GM23248 (cell line): ENCODE data around the gene LYPD1. TPM values are rescaled to one million over a fixed set of nuclear protein-coding genes. Genes with fewer than 3 reads are reported as not detected.
A peak's percentile ranks its signal among the peaks of the same experiment; 100 is the strongest.

ENCODE experiments used
- DNase-seq: peaks from one replicate; pipeline ENCODE4 v3.0.0-alpha.2; 2015
- H2AFZ ChIP-seq: fragments of 200-600 bp; sonication (generic); 2 replicates; pipeline ENCODE4 v1.6.1; 2016; ENCODE audit warnings: antibody characterized with exemption
- H3F3A ChIP-seq: fragments of 200-600 bp; sonication (generic); 2 replicates; pipeline ENCODE4 v1.6.1; 2016; ENCODE audit warnings: mild to moderate bottlenecking, antibody characterized with exemption, mixed run types; ENCODE audit not compliant: insufficient read depth
- H3K27ac ChIP-seq: fragments of 200-600 bp; sonication (generic); 2 replicates; pipeline ENCODE4 v1.5.1; 2016; ENCODE audit warnings: mild to moderate bottlenecking
- H3K27me3 ChIP-seq: fragments of 200-600 bp; sonication (generic); replicated peaks from 2 replicates; pipeline ENCODE4 v1.6.1; 2016; ENCODE audit warnings: mild to moderate bottlenecking; ENCODE audit not compliant: insufficient read depth
- H3K36me3 ChIP-seq: fragments of 200-600 bp; sonication (generic); 2 replicates; pipeline ENCODE4 v1.6.1; 2016; ENCODE audit warnings: low read depth, mild to moderate bottlenecking
- H3K4me1 ChIP-seq: fragments of 200-600 bp; sonication (generic); 2 replicates; pipeline ENCODE4 v1.6.1; 2016; ENCODE audit warnings: mild to moderate bottlenecking; ENCODE audit not compliant: insufficient read depth
- H3K4me2 ChIP-seq: fragments of 200-600 bp; sonication (generic); one replicate; pipeline ENCODE4 v1.6.1; 2016; ENCODE audit warnings: mild to moderate bottlenecking; ENCODE audit not compliant: unreplicated experiment
- H3K4me3 ChIP-seq: fragments of 200-600 bp; sonication (generic); 2 replicates; pipeline ENCODE4 v1.5.1; 2016; ENCODE audit warnings: mild to moderate bottlenecking
- H3K79me2 ChIP-seq: fragments of 200-600 bp; sonication (generic); 2 replicates; pipeline ENCODE4 v1.6.1; 2016; ENCODE audit warnings: mild to moderate bottlenecking; ENCODE audit not compliant: insufficient read depth
- H3K9ac ChIP-seq: fragments of 200-600 bp; sonication (generic); 2 replicates; pipeline ENCODE4 v1.6.1; 2016; ENCODE audit warnings: mild to moderate bottlenecking
- H3K9me2 ChIP-seq: fragments of 200-600 bp; sonication (generic); 2 replicates; pipeline ENCODE4 v1.6.1; 2016; ENCODE audit warnings: mixed run types, mild to moderate bottlenecking, moderate library complexity; ENCODE audit not compliant: insufficient read depth
- H3K9me3 ChIP-seq: fragments of 200-600 bp; sonication (generic); one replicate; pipeline ENCODE4 v1.6.1; 2017; ENCODE audit warnings: low read depth
- H4K20me1 ChIP-seq: fragments of 200-600 bp; sonication (generic); 2 replicates; pipeline ENCODE4 v1.6.0; 2016; ENCODE audit not compliant: insufficient read depth
- EZH2 ChIP-seq: fragments of 200-600 bp; sonication (generic); IDR thresholded peaks from 2 replicates; pipeline ENCODE4 v1.6.1; 2018; ENCODE audit warnings: antibody characterized with exemption, mild to moderate bottlenecking; ENCODE audit not compliant: insufficient read depth, poor library complexity, severe bottlenecking
- EZH2phosphoT487 ChIP-seq: fragments of 200-600 bp; sonication (generic); IDR thresholded peaks from 2 replicates; pipeline ENCODE4 v1.6.1; 2018; ENCODE audit warnings: antibody characterized with exemption, moderate library complexity, mild to moderate bottlenecking, low read depth; ENCODE audit not compliant: insufficient read depth
- WGBS, 2 experiments: methylation state at CpG; one replicate each; pipeline ENCODE4 v1.1.6; 2015 to 2017; ENCODE audit warnings: low lambda C conversion rate in 2 of 2, low coverage in 1 of 2; ENCODE audit errors: missing lambda C conversion rate in 2 of 2; 5-methylcytosine and 5-hydroxymethylcytosine counted together
- in situ Hi-C: fragments of 300-500 bp; cut with MboI; formaldehyde crosslinking; loops from 2 replicates; pipeline ENCODE4 v1.15.0; 2020
- polyA plus RNA-seq: library from polyadenylated mRNA; unstranded; fragments of >200 nt; fragmentation: Nextera tagmentation; extraction: Ambion mirVana; gene quantifications from 2 replicates; pipeline ENCODE4 v1.2.1, GENCODE V29; 2016
- total RNA-seq: library from RNA; depleted of rRNA; stranded (reverse); fragments of >200 nt; shearing (Covaris generic); gene quantifications from 2 replicates; pipeline ENCODE4 v1.2.3, GENCODE V29; 2014

The LYPD1 gene
- total and polyA plus RNA-seq, 2 experiments from 2014 or later = 0.11 to 0.51 TPM

- Histone ChIP-seq H4K20me1 (no peaks in the 10 kb centered on the region), H3F3A (no peaks in the 10 kb centered on the region), H3K9me2 (no peaks in the 10 kb centered on the region), H3K36me3 (no peaks in the 10 kb centered on the region), H3K4me2 (peak overlapping the region; percentile 86), H3K27me3 (peaks cover 37% of the 10 kb centered on the region), H3K4me1 (peaks cover 5% of the 10 kb centered on the region; the same call in 1 of the 2 replicates), H3K79me2 (no peaks in the 10 kb centered on the region), H3K9me3 (no peaks in the 10 kb centered on the region), H3K4me3 (no peak overlapping the region), H2AFZ (no peak overlapping the region), H3K9ac (no peak overlapping the region), H3K27ac (no peak overlapping the region)
- 77 to 78% methylated on average over 15 to 23 of the region's 23 CpGs for WGBS, 2 experiments
- no peak for TF ChIP-seq EZH2
- no peak for TF ChIP-seq EZH2phosphoT487
- peak; percentile 65 for DNase-seq
- in situ Hi-C loops = no loop called here
Measured at GRCh38 chr2:132671151-132671835, 1.3 kb upstream of the LYPD1 start.

GRCh38 chr2:132670496-132671150 is 618 bp upstream of the LYPD1 start:
- peak; percentile 16 for DNase-seq
- in situ Hi-C loops = no loop called here

GRCh38 chr2:132668987-132669907 is 758 bp downstream of the LYPD1 start:
- 6 to 7% methylated on average over 65 to 79 of the region's 80 CpGs for WGBS, 2 experiments
- H3K36me3 ChIP-seq = no peaks in the 10 kb centered on the region
- TF ChIP-seq EZH2 (peak; percentile 18), EZH2phosphoT487 (0 out of 2 replicates have a peak, but pooled peaks have one; percentile 46)
- no peak overlapping the region for H3K9ac ChIP-seq
- H3K9me3 ChIP-seq = no peaks in the 10 kb centered on the region
- DNase-seq = peak; percentile 28
- peaks cover 5% of the 10 kb centered on the region; the same call in 1 of the 2 replicates for H3K4me1 ChIP-seq
- H4K20me1 ChIP-seq = no peaks in the 10 kb centered on the region
- peaks cover 50% of the 10 kb centered on the region for H3K27me3 ChIP-seq
- no peaks in the 10 kb centered on the region for H3K9me2 ChIP-seq
- no peak overlapping the region for H3K27ac ChIP-seq
- peak overlapping the region; percentile 65 for H3K4me3 ChIP-seq
- no peaks in the 10 kb centered on the region for H3K79me2 ChIP-seq
- H2AFZ ChIP-seq = peak overlapping the region; percentile 29; the same call in 1 of the 2 replicates
- in situ Hi-C loops = no loop called here
- H3F3A ChIP-seq = no peaks in the 10 kb centered on the region
- peak overlapping the region; percentile 86 for H3K4me2 ChIP-seq

More at GRCh38 chr2:132670496-132671150, 618 bp upstream of the LYPD1 start:
- Histone ChIP-seq H2AFZ (peak overlapping the region; percentile 29; the same call in 1 of the 2 replicates), H3K79me2 (no peaks in the 10 kb centered on the region), H3K4me3 (peak overlapping the region; percentile 65), H3F3A (no peaks in the 10 kb centered on the region), H3K9me2 (no peaks in the 10 kb centered on the region), H3K27ac (no peak overlapping the region), H3K4me2 (peak overlapping the region; percentile 86), H3K9ac (no peak overlapping the region), H4K20me1 (no peaks in the 10 kb centered on the region), H3K4me1 (peaks cover 5% of the 10 kb centered on the region; the same call in 1 of the 2 replicates), H3K9me3 (no peaks in the 10 kb centered on the region), H3K36me3 (no peaks in the 10 kb centered on the region), H3K27me3 (peaks cover 43% of the 10 kb centered on the region)
- no peak for TF ChIP-seq EZH2phosphoT487
- no peak for TF ChIP-seq EZH2
- WGBS, 2 experiments = 8 to 10% methylated on average over 35 to 41 of the region's 44 CpGs

- no peak overlapping the region for H3K27ac ChIP-seq
- no peak overlapping the region for H2AFZ ChIP-seq
- H3K9me3 ChIP-seq = no peaks in the 10 kb centered on the region
- 23 to 26% methylated on average over 24 to 25 of the region's 25 CpGs for WGBS, 2 experiments
- no peaks in the 10 kb centered on the region for H4K20me1 ChIP-seq
- peaks cover 5% of the 10 kb centered on the region; the same call in 1 of the 2 replicates for H3K4me1 ChIP-seq
- no peaks in the 10 kb centered on the region for H3K36me3 ChIP-seq
- no peaks in the 10 kb centered on the region for H3K79me2 ChIP-seq
- DNase-seq = no peak
- TF ChIP-seq EZH2phosphoT487 (no peak), EZH2 (no peak)
- H3K9me2 ChIP-seq = no peaks in the 10 kb centered on the region
- H3K9ac ChIP-seq = no peak overlapping the region
- H3K4me3 ChIP-seq = no peak overlapping the region
- H3K4me2 ChIP-seq = no peak overlapping the region
- in situ Hi-C loops = no loop called here
- no peaks in the 10 kb centered on the region for H3F3A ChIP-seq
- H3K27me3 ChIP-seq = peaks cover 50% of the 10 kb centered on the region
Measured at GRCh38 chr2:132668189-132668823, 1.7 kb downstream of the LYPD1 start.
